H1 (cell line): ENCODE data around the gene TWIST2. TPM values are rescaled to one million over a fixed set of nuclear protein-coding genes. Genes with fewer than 3 reads are reported as not detected.

ENCODE experiments used
- MAX ChIP-seq: IDR thresholded peaks from 2 replicates; pipeline ENCODE4 v1.6.1; 2012; ENCODE audit warnings: inconsistent platforms
- RBBP5 ChIP-seq: IDR thresholded peaks from 2 replicates; pipeline ENCODE4 v1.7.1; 2012; ENCODE audit warnings: low read depth, mild to moderate bottlenecking, inconsistent platforms, low read length, moderate library complexity, borderline replicate concordance
- polyA plus RNA-seq, 7 experiments: library from polyadenylated mRNA; depleted of rRNA in 3 of 7; stranded (reverse) in 5 of 7; unstranded in 2 of 7; fragments of >200 nt in 5 of 7; fragments of 200-250 nt in 2 of 7; gene quantifications; 1 replicate in 5 of 7; 2 replicates in 1 of 7; 4 replicates in 1 of 7; pipeline versions ENCODE4 v1.2.1 to v1.2.3, GENCODE V29; 2011 to 2013; ENCODE audit warnings: missing spikeins in 2 of 7, mixed read lengths in 2 of 7
- total RNA-seq: library from RNA; stranded (reverse); fragmentation: NEBNext Ultra II Directional; extraction: Animal tissue kit (Norgen Biotek cat#: 25700); gene quantifications from 2 replicates; pipeline ENCODE4 v1.2.1, GENCODE V29; 2021

The TWIST2 gene
- total and polyA plus RNA-seq, 2 of the 8 experiments (the other 6 are each of a cell fraction or from before 2014, with no cell fraction given): 2.6 to 4.3 TPM

GRCh38 chr2:238927746-238928519, 80.0 kb downstream of the TWIST2 start (continued):
- TF ChIP-seq MAX: no peak
- TF ChIP-seq RBBP5: no peak
